GM18526 (cell line): ENCODE measurements around the gene IL1RAPL2.

ENCODE experiments used
- POLR2A ChIP-seq: IDR thresholded peaks from 3 replicates; pipeline ENCODE4 v1.6.1; 2011; ENCODE audit not compliant: insufficient read length; ENCODE audit errors: extremely low read depth

IL1RAPL2 gene

GRCh38 chrX:105190252-105190853, 624.4 kb downstream of the IL1RAPL2 start:
- no peak for TF ChIP-seq POLR2A

GRCh38 chrX:105191878-105192277, 625.9 kb downstream of the IL1RAPL2 start:
- TF ChIP-seq POLR2A, result no peak

- no peak for TF ChIP-seq POLR2A
These were observed 643.4 kb downstream of the IL1RAPL2 start for GRCh38 chrX:105209406-105209805.

- no peak for TF ChIP-seq POLR2A
These were observed 644.3 kb downstream of the IL1RAPL2 start for GRCh38 chrX:105210258-105210657.

GRCh38 chrX:105211066-105211575, 645.1 kb downstream of the IL1RAPL2 start:
- TF ChIP-seq POLR2A, result no peak

GRCh38 chrX:105219454-105220401, 653.7 kb downstream of the IL1RAPL2 start:
- TF ChIP-seq POLR2A, result no peak

- no peak for TF ChIP-seq POLR2A
These were observed 654.6 kb downstream of the IL1RAPL2 start, which contains the start of gene TEX13A for GRCh38 chrX:105220636-105221035. TSS of gene TEX13A (minus strand) at chrX:105220694. CDS start at chrX:105220397, 297 bp downstream.

GRCh38 chrX:105221374-105221773, 655.4 kb downstream of the IL1RAPL2 start:
- no peak for TF ChIP-seq POLR2A

- no peak for TF ChIP-seq POLR2A
These were observed 660.5 kb downstream of the IL1RAPL2 start for GRCh38 chrX:105226499-105226898.

- TF ChIP-seq POLR2A, result no peak
These were observed 662.6 kb downstream of the IL1RAPL2 start for GRCh38 chrX:105228602-105229001.

- no peak for TF ChIP-seq POLR2A
These were observed 663.1 kb downstream of the IL1RAPL2 start for GRCh38 chrX:105229146-105229545.

- no peak for TF ChIP-seq POLR2A
These were observed 675.1 kb downstream of the IL1RAPL2 start for GRCh38 chrX:105241056-105241455.

- TF ChIP-seq POLR2A, result no peak
These were observed 694.5 kb downstream of the IL1RAPL2 start for GRCh38 chrX:105260291-105261043.

GRCh38 chrX:105263171-105263570, 697.2 kb downstream of the IL1RAPL2 start:
- TF ChIP-seq POLR2A, result no peak

GRCh38 chrX:105263801-105264200, 697.8 kb downstream of the IL1RAPL2 start:
- TF ChIP-seq POLR2A, result no peak
